Adrenal gland (tissue), 5 donors: ENCODE data around the gene ERC2.

Experiments used
- POLR2A ChIP-seq, 2 donors: fragments of 450-650 bp; IDR thresholded peaks; one replicate each; pipeline ENCODE4 v1.6.1; 2017; ENCODE audit warnings: antibody characterized with exemption in 2 of 2, mild to moderate bottlenecking in 2 of 2, moderate library complexity in 1 of 2
- TF ChIP-seq, protein P1 (sequence below), 6 experiments: fragments of 450-650 bp in 4 of 6; fragments of 200-600 bp in 2 of 6; sonication (generic) in 1 of 6; IDR thresholded peaks; 1 replicate in 5 of 6; 2 replicates in 1 of 6; pipeline versions ENCODE4 v1.5.1 to v1.8.0; 2016 to 2021; ENCODE audit warnings: antibody characterized with exemption in 6 of 6, mild to moderate bottlenecking in 2 of 6, moderate library complexity in 1 of 6
- donor health status: DM: no; HTN: no; CAD: no.

DNA sequence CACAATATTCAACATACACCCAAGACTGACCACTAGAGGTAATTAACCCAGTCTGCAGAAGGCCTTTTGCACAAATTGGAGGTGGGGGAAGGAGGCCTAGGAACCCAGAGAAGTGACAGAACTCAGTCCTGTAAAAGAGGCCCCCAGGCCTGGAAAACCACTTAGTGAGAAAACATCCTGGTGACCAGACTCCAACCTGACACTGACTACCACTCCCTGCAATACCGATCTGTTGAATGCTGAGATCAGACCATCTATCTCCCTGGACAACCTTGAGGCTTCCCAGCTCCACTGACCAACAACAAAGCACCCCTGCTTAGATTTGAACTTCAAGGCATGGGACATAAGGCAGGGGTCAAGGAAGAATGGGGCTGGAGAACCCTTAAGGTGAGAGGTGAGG is 719.2 kb downstream of the ERC2 start:
- TF ChIP-seq POLR2A (IDR thresholded peaks at IDR 0.05), result no peak
- TF ChIP-seq, protein P1, sequence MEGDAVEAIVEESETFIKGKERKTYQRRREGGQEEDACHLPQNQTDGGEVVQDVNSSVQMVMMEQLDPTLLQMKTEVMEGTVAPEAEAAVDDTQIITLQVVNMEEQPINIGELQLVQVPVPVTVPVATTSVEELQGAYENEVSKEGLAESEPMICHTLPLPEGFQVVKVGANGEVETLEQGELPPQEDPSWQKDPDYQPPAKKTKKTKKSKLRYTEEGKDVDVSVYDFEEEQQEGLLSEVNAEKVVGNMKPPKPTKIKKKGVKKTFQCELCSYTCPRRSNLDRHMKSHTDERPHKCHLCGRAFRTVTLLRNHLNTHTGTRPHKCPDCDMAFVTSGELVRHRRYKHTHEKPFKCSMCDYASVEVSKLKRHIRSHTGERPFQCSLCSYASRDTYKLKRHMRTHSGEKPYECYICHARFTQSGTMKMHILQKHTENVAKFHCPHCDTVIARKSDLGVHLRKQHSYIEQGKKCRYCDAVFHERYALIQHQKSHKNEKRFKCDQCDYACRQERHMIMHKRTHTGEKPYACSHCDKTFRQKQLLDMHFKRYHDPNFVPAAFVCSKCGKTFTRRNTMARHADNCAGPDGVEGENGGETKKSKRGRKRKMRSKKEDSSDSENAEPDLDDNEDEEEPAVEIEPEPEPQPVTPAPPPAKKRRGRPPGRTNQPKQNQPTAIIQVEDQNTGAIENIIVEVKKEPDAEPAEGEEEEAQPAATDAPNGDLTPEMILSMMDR (IDR thresholded peaks at IDR 0.05), result no peak
